Stimulated activated CD8-positive, alpha-beta memory T cell treated with anti-CD3 and anti-CD28 coated beads, Interleukin-4, amount 100 ng/mL, for 1 hour (primary cell): ENCODE data around the gene ATOH8.

Source experiments
- DNase-seq, 2 donors: peaks; one replicate each; pipeline ENCODE4 v3.0.0-alpha.2; 2020; ENCODE audit warnings: low read depth in 2 of 2, low spot score in 1 of 2

Gene ATOH8

GRCh38 chr2:85754313-85755095 lies 713 bp downstream of the ATOH8 start:
- DNase-seq: no peak

- DNase-seq: no peak
These were observed 1.6 kb downstream of the ATOH8 start for GRCh38 chr2:85755122-85756027.

- no peak for DNase-seq
These were observed 2.4 kb downstream of the ATOH8 start for GRCh38 chr2:85756195-85756594.

- DNase-seq: no peak
These were observed 3.1 kb downstream of the ATOH8 start for GRCh38 chr2:85756822-85757435.

GRCh38 chr2:85757860-85758259 lies 4.1 kb downstream of the ATOH8 start:
- DNase-seq: no peak

- no peak for DNase-seq
These were observed 4.8 kb downstream of the ATOH8 start for GRCh38 chr2:85758361-85759256.

- no peak for DNase-seq
These were observed 5.4 kb downstream of the ATOH8 start for GRCh38 chr2:85759257-85759613.

- no peak for DNase-seq
These were observed 6.6 kb downstream of the ATOH8 start for GRCh38 chr2:85760371-85760770.

GRCh38 chr2:85760872-85761271 lies 7.1 kb downstream of the ATOH8 start:
- no peak for DNase-seq

GRCh38 chr2:85761512-85761944 lies 7.7 kb downstream of the ATOH8 start:
- no peak for DNase-seq

GRCh38 chr2:85761946-85762345 lies 8.2 kb downstream of the ATOH8 start:
- no peak for DNase-seq

- no peak for DNase-seq
These were observed 9.3 kb downstream of the ATOH8 start for GRCh38 chr2:85763132-85763531.

GRCh38 chr2:85763831-85764230 lies 10.0 kb downstream of the ATOH8 start:
- no peak for DNase-seq

GRCh38 chr2:85765081-85765731 lies 11.4 kb downstream of the ATOH8 start:
- DNase-seq: no peak

- DNase-seq: no peak
These were observed 12.4 kb downstream of the ATOH8 start for GRCh38 chr2:85766229-85766628.

GRCh38 chr2:85767803-85768665 lies 14.2 kb downstream of the ATOH8 start:
- DNase-seq: no peak

GRCh38 chr2:85768713-85769112 lies 14.9 kb downstream of the ATOH8 start:
- no peak for DNase-seq

GRCh38 chr2:85769236-85769982 lies 15.6 kb downstream of the ATOH8 start:
- DNase-seq: no peak

GRCh38 chr2:85769983-85770362 lies 16.2 kb downstream of the ATOH8 start:
- no peak for DNase-seq
